ENCODE results near the gene GPR39.

The GPR39 gene

DNA sequence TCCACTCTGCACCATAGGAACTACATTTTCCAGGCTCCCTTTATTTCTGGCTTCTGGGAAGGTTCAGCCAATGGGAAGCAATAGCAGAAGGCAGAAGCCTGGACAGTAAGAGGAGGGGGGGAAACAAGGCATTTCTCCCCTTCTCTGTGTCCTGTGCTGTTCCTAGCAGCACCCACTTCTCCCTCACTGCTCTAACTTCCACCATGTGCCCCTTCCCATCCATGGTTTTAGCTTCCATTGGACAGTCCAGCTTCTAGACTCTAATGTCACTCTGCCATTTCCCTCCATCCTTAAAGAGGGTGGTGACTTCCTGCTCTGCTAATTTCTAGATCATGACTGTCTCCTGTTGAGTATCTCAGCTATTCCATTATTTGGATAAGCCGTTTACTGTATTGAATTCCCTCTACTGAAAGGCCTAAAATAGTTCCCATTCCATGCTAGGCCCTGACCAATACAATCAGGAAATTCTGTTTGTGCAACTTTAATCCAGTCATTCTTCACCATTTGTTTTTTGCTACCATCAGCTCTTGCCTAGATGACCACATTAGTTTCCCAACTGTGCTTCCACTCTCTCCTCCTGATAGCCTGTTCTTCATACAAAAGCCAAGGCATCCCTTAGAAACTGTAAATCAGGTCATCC lies 274.2 kb downstream of the GPR39 start:
- in situ Hi-C loops (cut with MboI; ENCODE audit: low pct_unique_long_range_greater_than_20kb, low sequenced_read_pairs, unreplicated experiment), result no loop called here
- TF ChIP-seq, protein P1, sequence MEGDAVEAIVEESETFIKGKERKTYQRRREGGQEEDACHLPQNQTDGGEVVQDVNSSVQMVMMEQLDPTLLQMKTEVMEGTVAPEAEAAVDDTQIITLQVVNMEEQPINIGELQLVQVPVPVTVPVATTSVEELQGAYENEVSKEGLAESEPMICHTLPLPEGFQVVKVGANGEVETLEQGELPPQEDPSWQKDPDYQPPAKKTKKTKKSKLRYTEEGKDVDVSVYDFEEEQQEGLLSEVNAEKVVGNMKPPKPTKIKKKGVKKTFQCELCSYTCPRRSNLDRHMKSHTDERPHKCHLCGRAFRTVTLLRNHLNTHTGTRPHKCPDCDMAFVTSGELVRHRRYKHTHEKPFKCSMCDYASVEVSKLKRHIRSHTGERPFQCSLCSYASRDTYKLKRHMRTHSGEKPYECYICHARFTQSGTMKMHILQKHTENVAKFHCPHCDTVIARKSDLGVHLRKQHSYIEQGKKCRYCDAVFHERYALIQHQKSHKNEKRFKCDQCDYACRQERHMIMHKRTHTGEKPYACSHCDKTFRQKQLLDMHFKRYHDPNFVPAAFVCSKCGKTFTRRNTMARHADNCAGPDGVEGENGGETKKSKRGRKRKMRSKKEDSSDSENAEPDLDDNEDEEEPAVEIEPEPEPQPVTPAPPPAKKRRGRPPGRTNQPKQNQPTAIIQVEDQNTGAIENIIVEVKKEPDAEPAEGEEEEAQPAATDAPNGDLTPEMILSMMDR (IDR thresholded peaks at IDR 0.05; ENCODE audit: extremely low read depth, insufficient read depth, missing control alignments), result no peak
- no peak for DNase-seq (ENCODE audit: low spot score)

DNA sequence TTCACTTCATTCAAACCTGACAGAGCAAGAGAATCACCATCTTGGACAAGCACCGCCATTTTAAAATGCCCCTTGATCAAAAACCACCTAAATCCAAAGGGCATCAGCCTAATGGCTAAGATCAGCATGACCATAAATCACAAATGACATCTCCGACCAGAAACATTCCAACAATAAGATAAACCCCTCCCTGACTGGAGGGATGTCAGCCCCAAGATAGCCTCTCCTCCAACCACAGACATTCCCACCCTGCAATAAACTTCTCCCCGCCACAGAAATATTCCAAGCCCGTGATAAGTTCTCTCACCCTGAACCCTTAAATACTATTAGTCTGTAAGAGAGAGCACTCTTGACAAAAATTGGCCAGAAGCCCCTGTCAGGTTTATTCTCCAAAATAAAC lies 275.0 kb downstream of the GPR39 start:
- TF ChIP-seq, protein P1 (IDR thresholded peaks at IDR 0.05; ENCODE audit: extremely low read depth, insufficient read depth, missing control alignments), result no peak
- in situ Hi-C loops (cut with MboI; ENCODE audit: low pct_unique_long_range_greater_than_20kb, low sequenced_read_pairs, unreplicated experiment), result no loop called here
- no peak for DNase-seq (ENCODE audit: low spot score)

DNA sequence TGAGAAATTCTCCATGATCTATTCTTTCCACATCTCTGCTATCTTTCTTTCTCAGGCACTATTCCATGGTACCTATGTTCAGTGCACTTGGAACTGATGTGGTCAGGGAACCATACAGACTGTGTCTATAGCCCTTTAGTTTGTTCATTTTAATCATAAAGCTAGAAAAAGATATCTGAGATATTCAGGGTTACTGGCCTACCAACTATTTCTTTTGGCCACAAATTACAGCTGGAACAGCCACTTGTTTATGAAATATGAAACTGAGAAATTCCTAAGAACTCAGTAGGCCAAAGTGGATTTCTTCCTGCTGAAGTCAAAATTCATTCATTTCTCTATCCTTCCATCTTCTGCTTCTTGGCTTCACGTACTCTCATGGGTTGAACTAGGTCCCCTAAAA lies 276.2 kb downstream of the GPR39 start:
- in situ Hi-C loops (cut with MboI; ENCODE audit: low pct_unique_long_range_greater_than_20kb, low sequenced_read_pairs, unreplicated experiment), result no loop called here
- TF ChIP-seq, protein P1 (IDR thresholded peaks at IDR 0.05; ENCODE audit: extremely low read depth, insufficient read depth, missing control alignments), result no peak
- DNase-seq (ENCODE audit: low spot score), result no peak

All from GM13977 (cell line).